Endodermal cell (in vitro differentiated cells): Measurements from ENCODE around the gene AP5S1. TPM values are rescaled to one million over a fixed set of nuclear protein-coding genes. Genes with fewer than 3 reads are reported as not detected.
A peak's percentile ranks its signal among the peaks of the same experiment; 100 is the strongest.
"Not testable (repeated sequence)": the region's sequence is repeated elsewhere in the genome, so short reads cannot be mapped to it uniquely, and the experiment has no call there.

ENCODE experiments used
- DNase-seq: peaks from one replicate; pipeline ENCODE4 v3.0.0-alpha.2; 2017
- H3K27ac ChIP-seq: 2 replicates; pipeline ENCODE4 v1.5.1; 2013; ENCODE audit warnings: mild to moderate bottlenecking, low read depth, low read length, moderate library complexity
- H3K27me3 ChIP-seq: 2 replicates; pipeline ENCODE4 v1.6.1; 2013; ENCODE audit warnings: mild to moderate bottlenecking, low read length, moderate library complexity; ENCODE audit not compliant: insufficient read depth, control insufficient read depth, poor library complexity, severe bottlenecking
- H3K36me3 ChIP-seq: 2 replicates; pipeline ENCODE4 v1.7.0; 2013; ENCODE audit warnings: mild to moderate bottlenecking, low read length, moderate library complexity; ENCODE audit not compliant: control insufficient read depth, insufficient read depth
- H3K4me1 ChIP-seq: one replicate; pipeline ENCODE4 v1.7.0; 2013; ENCODE audit warnings: low read length; ENCODE audit not compliant: control insufficient read depth, insufficient read depth
- H3K4me3 ChIP-seq: 2 replicates; pipeline ENCODE4 v1.5.1; 2013; ENCODE audit warnings: mild to moderate bottlenecking, low read length, moderate library complexity
- H3K9ac ChIP-seq: 2 replicates; pipeline ENCODE4 v1.6.1; 2013; ENCODE audit warnings: mild to moderate bottlenecking, low read length, moderate library complexity; ENCODE audit not compliant: poor library complexity, severe bottlenecking; ENCODE audit errors: extremely low read depth
- H3K9me3 ChIP-seq: 2 replicates; pipeline ENCODE4 v1.6.1; 2013; ENCODE audit warnings: mild to moderate bottlenecking, low read length, moderate library complexity; ENCODE audit not compliant: control insufficient read depth
- H3K27ac Mint-ChIP-seq: 2 replicates; pipeline ENCODE4 v1.8.0; 2020; ENCODE audit warnings: mixed read lengths
- H3K27me3 Mint-ChIP-seq: 2 replicates; pipeline ENCODE4 v1.8.0; 2021; ENCODE audit warnings: mild to moderate bottlenecking, mixed read lengths; ENCODE audit not compliant: insufficient read depth
- H3K36me3 Mint-ChIP-seq: 2 replicates; pipeline ENCODE4 v1.8.0; 2020; ENCODE audit warnings: low read depth, mixed read lengths
- H3K4me1 Mint-ChIP-seq: 2 replicates; pipeline ENCODE4 v1.8.0; 2020; ENCODE audit warnings: mixed read lengths
- H3K4me3 Mint-ChIP-seq: 2 replicates; pipeline ENCODE4 v1.8.0; 2020; ENCODE audit warnings: mild to moderate bottlenecking, moderate library complexity, mixed read lengths
- H3K9me3 Mint-ChIP-seq: 2 replicates; pipeline ENCODE4 v1.8.0; 2020; ENCODE audit warnings: mild to moderate bottlenecking, mixed read lengths
- WGBS, 2 experiments: methylation state at CpG; one replicate each; pipeline versions ENCODE4 v1.1.5 to v1.1.7; 2013; ENCODE audit warnings: missing lambda C conversion rate in 2 of 2, mixed read lengths in 1 of 2; ENCODE audit not compliant: insufficient coverage in 1 of 2, insufficient read length in 1 of 2; 5-methylcytosine and 5-hydroxymethylcytosine counted together
- total RNA-seq, 2 donors: library from RNA; stranded (reverse); fragmentation: NEBNext Ultra II Directional in 1 of 2; extraction: Animal tissue kit (Norgen Biotek cat#: 25700) in 1 of 2; gene quantifications; 2 replicates in 1 of 2; 3 replicates in 1 of 2; pipeline ENCODE4 v1.2.1, GENCODE V29; 2021
- TF ChIP-seq, protein P1 (sequence below): fragments of 200-600 bp; sonication (generic); conservative IDR thresholded peaks from 2 replicates; pipeline ENCODE4 v1.5.0; 2021; ENCODE audit warnings: antibody characterized with exemption, mild to moderate bottlenecking

AP5S1 gene
- total RNA-seq, 2 donors from 2014 or later: 5.1 to 6.1 TPM

DNA sequence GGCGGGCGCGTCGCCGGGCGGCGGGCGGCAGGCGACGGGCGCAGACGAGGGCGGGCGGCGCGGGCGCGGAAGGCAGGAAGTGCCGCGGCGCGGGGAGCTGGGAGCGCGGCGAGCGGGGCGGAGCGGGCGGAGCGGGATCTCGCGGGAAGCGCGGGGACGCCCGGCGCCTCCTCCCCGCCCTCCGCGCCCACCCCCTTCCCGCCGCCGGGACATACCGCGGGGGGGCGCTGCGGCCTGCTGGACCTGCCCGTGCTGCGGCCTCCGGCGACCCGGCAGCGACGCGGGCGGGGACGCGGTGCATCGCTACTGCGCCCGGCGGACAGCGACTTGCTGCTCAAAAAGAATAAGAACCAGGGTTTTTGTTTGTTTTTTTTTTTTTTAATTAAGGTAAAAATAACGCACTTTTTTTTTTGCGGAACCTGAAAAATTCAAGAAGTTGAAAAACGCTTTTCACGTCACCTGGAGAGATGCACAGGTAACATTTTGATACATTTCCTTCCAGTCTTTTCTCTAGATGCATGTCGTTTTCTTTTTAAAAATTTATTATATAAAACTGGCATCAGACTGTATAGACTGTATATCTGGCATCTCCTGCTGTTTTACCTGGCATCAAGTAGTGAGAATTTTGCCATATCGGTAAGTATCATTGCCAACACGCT, 33.6 kb upstream of the AP5S1 start, which contains the start of gene CENPB:
Gene CENPB, minus strand, starts transcription at position 76 of the 659 bp plus-strand sequence. CDS start 257 bp downstream, outside the sequence.
- H3K27me3 ChIP-seq: peaks cover 10% of the 10 kb centered on the region
- no peaks in the 10 kb centered on the region for H3K4me1 ChIP-seq
- peaks cover 36% of the 10 kb centered on the region for H3K27me3 Mint-ChIP-seq
- no peaks in the 10 kb centered on the region for H3K4me1 Mint-ChIP-seq
- TF ChIP-seq, protein P1, sequence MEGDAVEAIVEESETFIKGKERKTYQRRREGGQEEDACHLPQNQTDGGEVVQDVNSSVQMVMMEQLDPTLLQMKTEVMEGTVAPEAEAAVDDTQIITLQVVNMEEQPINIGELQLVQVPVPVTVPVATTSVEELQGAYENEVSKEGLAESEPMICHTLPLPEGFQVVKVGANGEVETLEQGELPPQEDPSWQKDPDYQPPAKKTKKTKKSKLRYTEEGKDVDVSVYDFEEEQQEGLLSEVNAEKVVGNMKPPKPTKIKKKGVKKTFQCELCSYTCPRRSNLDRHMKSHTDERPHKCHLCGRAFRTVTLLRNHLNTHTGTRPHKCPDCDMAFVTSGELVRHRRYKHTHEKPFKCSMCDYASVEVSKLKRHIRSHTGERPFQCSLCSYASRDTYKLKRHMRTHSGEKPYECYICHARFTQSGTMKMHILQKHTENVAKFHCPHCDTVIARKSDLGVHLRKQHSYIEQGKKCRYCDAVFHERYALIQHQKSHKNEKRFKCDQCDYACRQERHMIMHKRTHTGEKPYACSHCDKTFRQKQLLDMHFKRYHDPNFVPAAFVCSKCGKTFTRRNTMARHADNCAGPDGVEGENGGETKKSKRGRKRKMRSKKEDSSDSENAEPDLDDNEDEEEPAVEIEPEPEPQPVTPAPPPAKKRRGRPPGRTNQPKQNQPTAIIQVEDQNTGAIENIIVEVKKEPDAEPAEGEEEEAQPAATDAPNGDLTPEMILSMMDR: peak; percentile 94
- H3K9ac ChIP-seq: peak within 1 kb of the TSS; percentile 34
- no peak within 1 kb of the TSS for H3K27ac ChIP-seq
- H3K27ac Mint-ChIP-seq: no peak within 1 kb of the TSS
- peaks cover 5% of the 10 kb centered on the region for H3K36me3 Mint-ChIP-seq
- peaks cover 11% of the 10 kb centered on the region for H3K36me3 ChIP-seq
- peak within 1 kb of the TSS; percentile 78 for H3K4me3 ChIP-seq
- peak within 1 kb of the TSS; percentile 73 for H3K4me3 Mint-ChIP-seq
- no peaks in the 10 kb centered on the region for H3K9me3 Mint-ChIP-seq
- no peaks in the 10 kb centered on the region for H3K9me3 ChIP-seq
- peak; percentile 96 for DNase-seq
- WGBS, 2 experiments: 4 to 42% methylated on average over 5 to 64 of the region's 70 CpGs

DNA sequence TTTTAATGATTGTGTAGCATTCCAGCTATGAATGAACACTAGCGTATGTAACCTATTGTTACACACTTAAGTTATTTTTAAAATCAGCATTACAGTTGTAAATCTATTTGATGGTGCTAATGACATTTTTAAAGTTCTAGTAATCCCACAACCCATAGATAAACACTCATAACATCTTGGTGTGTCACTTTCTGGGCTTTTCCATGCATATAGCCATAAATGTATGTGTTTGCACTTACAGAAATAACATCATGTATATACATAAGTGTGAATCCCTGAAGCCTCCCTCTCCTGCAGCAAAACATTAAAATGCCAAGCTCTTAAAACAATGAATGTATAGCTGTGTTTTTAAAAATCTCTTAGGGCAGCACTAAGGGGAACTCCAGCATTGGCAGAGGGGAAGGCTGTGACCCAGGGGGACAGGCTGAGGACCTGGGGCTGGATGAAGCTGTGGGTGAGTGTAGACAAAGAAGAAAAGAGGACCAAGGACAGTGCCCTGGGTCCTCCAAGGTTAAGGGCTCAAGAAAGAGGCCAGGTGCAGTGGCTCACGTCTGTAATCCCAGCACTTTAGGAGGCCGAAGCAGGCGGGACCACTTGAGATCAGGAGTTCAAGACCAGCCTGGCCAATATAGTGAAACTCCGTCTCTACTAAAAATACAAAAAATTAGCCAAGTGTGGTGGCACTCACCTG, 32.9 kb upstream of the AP5S1 start:
- no peak overlapping the region for H3K9ac ChIP-seq
- Mint-ChIP-seq H3K9me3 (no peaks in the 10 kb centered on the region), H3K27me3 (peaks cover 41% of the 10 kb centered on the region), H3K4me1 (no peaks in the 10 kb centered on the region), H3K27ac (no peak overlapping the region), H3K36me3 (peaks cover 5% of the 10 kb centered on the region), H3K4me3 (peak overlapping the region; percentile 73)
- TF ChIP-seq, protein P1: no peak
- no peaks in the 10 kb centered on the region for H3K9me3 ChIP-seq
- no peak for DNase-seq
- no peak overlapping the region for H3K27ac ChIP-seq
- H3K36me3 ChIP-seq: peaks cover 11% of the 10 kb centered on the region
- peaks cover 10% of the 10 kb centered on the region for H3K27me3 ChIP-seq
- H3K4me3 ChIP-seq: peak overlapping the region; percentile 65
- no peaks in the 10 kb centered on the region for H3K4me1 ChIP-seq
- 86% methylated on average over 5 of the region's 5 CpGs for WGBS, 2 experiments

DNA sequence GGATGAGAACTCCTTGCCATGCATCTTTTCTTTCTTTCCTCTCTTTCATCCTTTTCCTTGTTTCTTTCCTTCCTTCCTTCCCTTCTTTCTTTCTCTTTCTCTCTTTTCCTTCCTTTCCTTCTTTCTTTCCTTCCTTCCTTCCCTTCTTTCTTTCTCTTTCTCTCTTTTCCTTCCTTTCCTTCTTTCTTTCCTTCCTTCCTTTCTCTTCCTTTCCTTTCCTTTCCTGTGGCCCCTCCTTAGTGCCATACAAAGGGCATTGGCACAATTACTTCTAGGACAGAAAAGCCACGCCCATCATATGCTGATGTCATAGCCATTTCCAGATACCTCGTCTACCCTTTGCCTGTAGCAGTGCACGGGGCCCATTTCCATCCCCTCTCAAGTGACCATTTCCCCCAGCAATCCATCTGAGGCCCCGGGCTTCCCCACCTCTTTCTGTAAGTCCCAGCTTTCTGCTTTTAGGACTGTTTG, 31.6 kb upstream of the AP5S1 start:
- TF ChIP-seq, protein P1: no peak
- Histone ChIP-seq H3K9ac (no peak overlapping the region), H3K36me3 (peaks cover 11% of the 10 kb centered on the region), H3K9me3 (no peaks in the 10 kb centered on the region), H3K27me3 (peaks cover 10% of the 10 kb centered on the region), H3K4me3 (no peak overlapping the region), H3K4me1 (no peaks in the 10 kb centered on the region), H3K27ac (no peak overlapping the region)
- H3K4me3 Mint-ChIP-seq: no peak overlapping the region
- no peaks in the 10 kb centered on the region for H3K9me3 Mint-ChIP-seq
- WGBS, 2 experiments: 67 to 75% methylated on average over 4 of the region's 4 CpGs
- H3K27ac Mint-ChIP-seq: no peak overlapping the region
- H3K4me1 Mint-ChIP-seq: no peaks in the 10 kb centered on the region
- H3K27me3 Mint-ChIP-seq: peaks cover 44% of the 10 kb centered on the region
- DNase-seq: no peak
- H3K36me3 Mint-ChIP-seq: peaks cover 5% of the 10 kb centered on the region

DNA sequence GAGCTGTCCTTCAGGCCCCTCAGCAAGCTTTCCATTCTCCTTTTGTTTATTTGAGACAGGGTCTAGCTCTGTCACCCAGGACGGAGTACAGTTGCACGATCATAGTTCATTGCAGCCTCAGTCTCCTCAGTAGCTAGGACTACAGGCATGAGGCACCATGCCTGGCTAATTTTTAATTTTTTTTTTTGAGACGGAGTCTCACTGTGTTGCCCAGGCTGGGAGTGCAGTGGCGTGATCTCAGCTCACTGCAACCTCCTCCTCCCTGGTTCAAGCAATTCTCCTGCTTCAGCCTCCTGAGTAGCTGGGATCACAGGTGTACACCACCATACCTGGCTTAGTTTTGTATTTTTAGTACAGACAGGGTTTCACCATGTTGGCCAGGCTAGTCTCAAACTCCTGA, 31.1 kb upstream of the AP5S1 start:
- not testable (repeated sequence) for H3K9ac ChIP-seq, H3K4me1 Mint-ChIP-seq, H3K9me3 Mint-ChIP-seq, H3K27me3 ChIP-seq, H3K27ac ChIP-seq, H3K27ac Mint-ChIP-seq, H3K4me3 ChIP-seq, DNase-seq, H3K36me3 Mint-ChIP-seq, H3K9me3 ChIP-seq, H3K4me3 Mint-ChIP-seq, H3K4me1 ChIP-seq
- H3K27me3 Mint-ChIP-seq: peaks cover 44% of the 10 kb centered on the region
- 82 to 87% methylated on average over 4 of the region's 4 CpGs for WGBS, 2 experiments
- peaks cover 11% of the 10 kb centered on the region for H3K36me3 ChIP-seq

DNA sequence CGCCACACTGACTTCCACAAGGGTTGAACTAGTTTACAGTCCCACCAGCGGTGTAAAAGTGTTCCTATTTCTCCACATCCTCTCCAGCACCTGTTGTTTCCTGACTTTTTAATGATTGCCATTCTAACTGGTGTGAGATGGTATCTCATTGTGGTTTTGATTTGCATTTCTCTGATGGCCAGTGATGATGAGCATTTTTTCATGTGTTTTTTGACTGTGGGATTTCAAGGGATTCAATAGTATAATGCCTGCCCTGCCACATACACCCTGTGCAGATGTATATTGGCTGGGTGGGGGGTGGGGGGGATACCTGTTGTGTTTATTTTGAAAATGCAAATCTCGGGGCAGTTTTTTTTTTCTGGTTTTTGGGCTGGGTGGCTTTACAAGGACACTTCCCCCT, 26.2 kb upstream of the AP5S1 start:
- not testable (repeated sequence) for H3K27me3 ChIP-seq, H3K27ac Mint-ChIP-seq, H3K36me3 Mint-ChIP-seq, H3K4me3 Mint-ChIP-seq, H3K9me3 Mint-ChIP-seq, H3K9ac ChIP-seq, H3K4me1 ChIP-seq, H3K27ac ChIP-seq, H3K9me3 ChIP-seq, H3K36me3 ChIP-seq, H3K4me3 ChIP-seq, DNase-seq, H3K4me1 Mint-ChIP-seq
- WGBS, 2 experiments: 100% methylated on average over 1 of the region's 3 CpGs; no CpG with 5 or more reads in 1 of the 2 experiments
- H3K27me3 Mint-ChIP-seq: peaks cover 24% of the 10 kb centered on the region
